HG03460 (cell line): ENCODE data around the gene PKDREJ.

Source experiments
- ATAC-seq: cut with Tn5 transposase; IDR thresholded peaks from one replicate; pipeline ENCODE4 v1.9.1; 2021; ENCODE audit not compliant: unreplicated experiment

PKDREJ gene

DNA sequence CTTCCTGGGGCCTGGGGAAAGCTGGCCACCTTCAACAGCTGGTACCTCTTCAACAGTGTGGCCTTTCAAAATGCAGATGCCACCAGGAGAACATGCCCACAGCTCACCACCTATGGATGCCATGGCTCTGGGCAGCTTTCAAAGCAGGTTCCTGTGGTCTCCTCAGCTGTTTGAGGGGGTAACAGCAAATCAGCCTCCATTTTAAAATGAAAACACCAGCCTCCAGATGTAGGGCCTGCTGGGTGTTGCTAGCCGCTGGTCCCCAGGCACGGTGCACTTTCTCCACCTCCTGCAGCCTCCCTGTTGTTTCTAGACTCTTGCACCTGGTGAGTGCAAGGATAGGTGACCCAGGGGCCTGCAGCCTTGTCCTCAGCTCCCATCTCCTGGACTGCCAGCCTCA is 23.1 kb downstream of the PKDREJ start:
- ATAC-seq = no peak

DNA sequence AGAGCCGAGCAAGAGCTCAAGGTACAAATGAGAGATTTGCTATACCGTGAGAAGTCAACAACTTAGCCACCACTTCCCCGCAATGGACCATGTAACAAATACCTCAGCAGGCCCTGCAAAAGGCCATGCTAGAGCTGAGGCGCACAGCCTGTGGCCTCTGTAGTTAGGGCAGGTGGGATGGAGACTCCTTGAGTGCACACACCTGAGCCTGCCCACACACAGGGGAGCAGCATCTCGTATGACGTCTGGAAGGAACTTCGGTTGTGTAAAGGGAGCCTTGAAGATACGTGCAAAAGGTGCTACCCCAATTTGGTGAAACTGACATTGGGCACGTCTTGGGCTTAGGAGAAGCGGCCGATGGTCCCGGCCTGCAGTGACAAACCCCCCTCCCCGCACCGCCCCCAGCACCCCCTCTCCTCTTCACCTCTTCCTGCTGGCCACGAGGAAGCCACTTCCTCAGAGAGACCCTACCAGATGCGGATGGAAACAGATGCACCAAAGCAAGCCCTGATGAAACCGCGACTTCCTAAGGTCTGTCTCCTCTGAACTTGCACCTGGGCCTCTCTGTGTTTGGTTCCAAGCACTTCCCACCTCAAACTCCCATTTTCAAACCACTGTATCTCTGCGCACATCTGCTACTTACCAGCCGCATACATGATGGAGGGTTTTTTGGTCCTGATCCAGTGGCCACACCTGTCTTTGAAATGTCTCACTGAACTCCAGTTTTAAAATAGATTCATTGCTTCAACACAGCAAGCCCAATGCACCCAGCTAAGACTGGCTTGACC is 23.7 kb downstream of the PKDREJ start:
- no peak for ATAC-seq

DNA sequence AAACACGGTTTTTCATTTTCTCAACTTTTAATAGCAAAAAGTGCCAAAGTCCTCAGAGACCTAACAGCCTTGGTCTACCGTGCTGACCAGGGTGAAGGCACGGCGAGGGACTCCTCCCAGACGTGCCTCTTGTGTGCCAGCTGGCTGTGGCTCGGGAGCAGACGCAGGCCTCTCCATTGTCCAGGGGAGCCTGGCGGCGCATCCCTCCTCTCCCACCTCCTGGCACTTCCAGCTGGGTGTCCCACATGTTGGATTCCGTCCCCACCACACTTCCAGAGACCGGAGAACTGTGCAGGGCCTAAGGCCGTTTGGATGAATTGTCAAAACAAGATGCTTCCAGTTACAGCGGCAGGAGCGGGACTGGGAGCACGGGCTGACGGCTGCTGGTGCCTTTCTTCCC is 24.6 kb downstream of the PKDREJ start:
- ATAC-seq = no peak

DNA sequence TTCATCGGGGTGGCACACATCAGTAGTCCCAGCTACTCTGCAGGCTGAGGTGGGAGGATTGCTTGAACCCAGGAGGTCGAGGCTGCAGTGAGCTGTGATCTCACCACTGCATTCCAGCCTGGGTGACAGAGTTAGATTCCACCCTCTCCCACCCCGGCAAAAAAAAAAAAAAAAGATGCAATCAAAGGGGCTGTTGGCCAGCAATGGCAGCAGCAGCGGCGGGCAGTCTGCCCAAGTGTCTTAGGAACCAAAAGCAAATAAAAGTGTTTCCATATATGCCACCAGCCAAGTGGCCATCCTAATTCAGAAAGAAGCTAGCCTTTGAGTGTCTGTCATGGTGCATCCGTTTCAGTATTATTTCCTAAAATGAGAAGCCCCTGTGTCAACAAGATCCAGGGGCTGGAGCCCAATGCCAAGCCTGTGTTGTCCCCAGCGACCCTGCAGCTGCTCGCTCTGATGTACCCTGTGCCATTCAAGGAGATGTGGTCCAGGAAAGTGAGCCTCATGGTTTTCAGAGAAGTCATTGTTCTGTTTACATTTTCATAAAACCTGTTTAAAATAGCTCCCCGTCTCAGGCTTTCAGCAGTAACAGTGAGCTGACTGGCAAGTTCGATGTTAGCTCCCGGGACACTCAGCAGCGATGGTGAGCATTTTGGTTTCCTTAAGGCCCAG is 25.6 kb downstream of the PKDREJ start:
- ATAC-seq = no peak

DNA sequence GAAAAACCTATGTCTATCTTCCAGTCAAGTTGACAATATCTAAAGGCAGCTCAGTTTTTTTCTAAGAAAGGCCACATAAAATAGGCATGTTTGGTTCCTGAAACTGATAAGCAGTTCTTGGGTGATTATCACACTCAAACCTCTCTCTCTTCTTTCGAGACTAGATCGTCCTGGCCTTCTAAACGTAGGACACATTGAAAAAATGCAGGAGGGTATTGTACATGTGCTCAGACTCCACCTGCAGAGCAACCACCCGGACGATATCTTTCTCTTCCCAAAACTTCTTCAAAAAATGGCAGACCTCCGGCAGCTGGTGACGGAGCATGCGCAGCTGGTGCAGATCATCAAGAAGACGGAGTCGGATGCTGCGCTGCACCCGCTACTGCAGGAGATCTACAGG is 28.2 kb downstream of the PKDREJ start:
- ATAC-seq = no peak

DNA sequence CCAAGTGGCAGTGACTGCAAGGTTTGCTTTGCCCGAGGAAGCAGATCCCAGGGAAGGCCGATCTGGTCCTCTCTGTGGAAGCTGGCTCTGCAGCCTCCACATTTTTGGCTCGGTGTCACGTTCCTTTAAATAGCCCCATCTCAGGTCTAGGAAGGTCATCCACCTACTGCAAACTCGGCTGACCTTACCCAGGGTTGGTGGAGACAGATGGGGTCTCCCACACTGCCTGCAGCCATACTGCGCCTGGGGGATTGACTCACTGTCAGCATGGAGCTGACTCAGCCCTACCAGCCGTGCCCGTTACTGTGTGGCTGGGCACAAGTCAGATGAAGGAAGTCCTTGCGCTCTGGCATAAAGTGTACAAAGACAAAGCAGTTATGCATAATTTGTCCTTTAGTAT is 29.9 kb downstream of the PKDREJ start:
- ATAC-seq = no peak

DNA sequence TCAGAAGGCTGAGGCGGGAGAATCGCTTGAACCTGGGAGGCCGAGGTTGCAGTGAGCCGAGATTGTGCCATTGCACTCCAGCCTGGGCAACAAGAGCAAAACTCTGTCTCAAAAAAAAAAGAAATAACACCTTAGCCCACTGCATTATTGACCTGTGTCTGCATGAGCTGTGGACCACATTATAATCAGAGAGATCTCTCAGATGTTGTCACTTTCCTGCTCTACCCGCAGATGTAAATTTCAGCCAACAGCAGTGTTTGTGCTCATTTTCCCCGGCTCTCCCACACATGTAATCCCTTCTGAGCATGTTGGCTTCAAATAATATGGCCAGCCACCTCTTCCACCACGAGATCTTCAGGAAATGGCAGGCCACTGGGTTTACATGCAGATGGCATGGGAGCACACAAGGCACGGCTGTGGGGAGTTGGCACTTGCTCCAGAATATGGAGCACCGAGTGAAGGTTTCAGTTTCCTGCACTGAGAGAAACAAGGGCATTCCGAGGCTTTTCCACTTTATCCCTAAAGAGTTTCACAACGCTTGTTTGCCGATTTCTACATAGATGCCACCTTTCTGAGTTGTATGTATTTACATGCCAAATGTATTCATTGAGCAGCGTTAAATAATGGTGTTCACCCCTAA is 32.8 kb downstream of the PKDREJ start:
- no peak for ATAC-seq

DNA sequence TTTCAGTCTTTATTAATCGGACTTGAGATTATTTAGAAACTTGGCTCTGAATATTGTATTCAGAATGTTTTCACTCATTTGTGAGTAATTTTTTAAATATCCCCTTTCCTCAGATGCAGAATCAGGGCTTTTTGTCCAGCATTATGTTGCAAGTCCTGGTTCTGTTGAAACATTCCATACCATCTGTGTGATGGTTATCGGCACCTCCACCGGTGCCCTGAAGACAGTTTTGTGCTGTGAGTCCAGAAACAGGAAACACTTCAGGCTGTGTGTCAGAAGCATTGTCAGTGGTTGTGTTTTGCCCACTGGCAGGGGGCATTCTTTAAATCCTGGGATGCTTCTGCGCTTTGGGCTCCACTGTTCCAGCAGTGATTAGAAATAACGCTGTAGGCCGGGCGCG is 33.4 kb downstream of the PKDREJ start:
- ATAC-seq = no peak

DNA sequence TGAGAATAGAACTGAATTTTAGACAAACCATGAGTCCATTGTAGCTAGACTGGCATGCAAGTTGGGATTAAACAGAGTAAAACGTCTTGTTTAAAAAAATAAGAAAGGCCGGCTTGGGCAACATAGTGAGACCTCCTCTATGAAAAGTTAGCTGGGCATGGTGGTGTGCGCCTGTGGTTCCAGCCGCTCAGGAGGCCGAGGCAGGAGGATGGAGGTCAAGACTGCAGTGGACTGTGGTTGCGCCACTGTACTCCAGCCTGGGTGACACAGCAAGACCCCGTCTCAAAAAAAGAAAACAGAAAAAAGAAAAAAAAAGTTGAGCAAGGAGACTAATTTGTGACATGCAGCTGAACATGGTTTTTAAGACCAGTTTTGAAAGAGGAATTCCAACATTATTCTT is 36.6 kb downstream of the PKDREJ start:
- no peak for ATAC-seq

DNA sequence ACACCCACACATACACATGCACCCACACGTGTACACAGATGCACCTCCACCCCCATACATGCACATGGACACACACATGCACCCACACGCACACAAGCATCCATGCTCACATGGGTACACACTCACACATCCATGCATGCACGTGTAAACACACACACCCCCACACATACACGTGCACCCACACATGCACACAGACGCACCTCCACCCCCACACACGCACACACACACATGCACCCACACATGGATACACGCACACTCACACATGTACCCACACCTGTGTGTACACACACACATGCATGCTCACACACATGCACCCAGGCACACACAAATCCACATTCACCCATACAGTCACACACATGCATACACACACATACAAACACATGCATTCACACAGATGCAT is 37.5 kb downstream of the PKDREJ start:
- no peak for ATAC-seq

DNA sequence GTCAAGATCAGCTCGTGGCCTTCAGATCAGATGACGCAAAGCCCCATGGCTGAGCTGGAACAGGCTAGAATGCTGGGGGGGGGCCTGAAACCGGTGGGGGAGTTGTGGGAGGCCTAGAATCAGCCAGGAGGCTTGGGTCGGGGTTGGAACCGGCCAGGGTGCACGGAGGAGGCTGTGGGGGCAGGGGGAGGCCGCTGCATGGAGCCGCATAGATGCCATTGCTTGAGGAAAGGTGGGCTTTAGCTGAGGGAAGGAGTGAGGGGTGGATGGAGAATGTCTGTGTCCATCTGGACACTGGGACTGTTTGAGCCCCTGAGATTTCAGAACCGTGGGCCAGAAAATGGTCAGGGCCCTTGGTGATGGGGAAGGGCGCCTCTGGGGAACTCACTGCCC is 38.2 kb downstream of the PKDREJ start:
- no peak for ATAC-seq

DNA sequence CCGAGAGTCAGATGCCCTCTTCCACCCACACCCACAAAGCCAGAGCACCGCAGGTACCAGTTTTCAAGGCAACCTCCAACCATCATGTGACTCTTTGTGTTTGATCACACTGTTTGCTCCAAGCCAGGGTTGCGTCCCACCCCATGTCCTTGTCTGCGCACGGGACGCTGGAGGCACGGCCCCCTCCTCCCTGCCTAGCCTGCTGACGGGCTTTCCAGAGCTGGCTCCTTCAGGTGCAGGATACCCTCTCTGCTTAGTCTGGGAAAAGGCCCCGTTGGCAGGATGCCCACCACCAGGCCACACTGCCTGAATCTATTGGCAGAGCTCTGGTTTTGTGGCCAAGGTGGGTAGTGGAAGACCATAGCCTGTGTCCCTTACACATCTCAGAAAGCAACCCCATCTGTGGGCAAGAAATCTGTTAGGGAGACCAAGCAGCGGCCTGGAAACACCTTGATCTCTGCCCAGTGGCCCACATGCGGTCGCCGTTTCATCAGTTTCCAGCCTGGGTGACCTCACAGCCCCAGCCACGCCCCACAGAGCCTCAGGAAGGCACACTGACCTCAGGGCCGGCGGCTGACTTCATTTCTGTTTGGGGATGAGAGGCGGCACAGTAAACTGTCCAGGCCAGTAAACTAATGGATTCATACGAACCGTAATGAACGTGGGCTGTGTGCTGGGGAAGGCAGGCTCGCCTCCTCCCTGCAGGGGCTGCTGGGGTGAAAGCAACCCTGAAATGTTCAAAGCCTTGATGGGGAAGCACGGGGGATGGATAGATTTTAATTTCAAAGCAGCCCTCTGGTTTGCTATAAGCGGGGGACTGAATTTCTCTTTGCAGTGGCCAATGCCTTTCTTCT is 38.9 kb downstream of the PKDREJ start:
- no peak for ATAC-seq

DNA sequence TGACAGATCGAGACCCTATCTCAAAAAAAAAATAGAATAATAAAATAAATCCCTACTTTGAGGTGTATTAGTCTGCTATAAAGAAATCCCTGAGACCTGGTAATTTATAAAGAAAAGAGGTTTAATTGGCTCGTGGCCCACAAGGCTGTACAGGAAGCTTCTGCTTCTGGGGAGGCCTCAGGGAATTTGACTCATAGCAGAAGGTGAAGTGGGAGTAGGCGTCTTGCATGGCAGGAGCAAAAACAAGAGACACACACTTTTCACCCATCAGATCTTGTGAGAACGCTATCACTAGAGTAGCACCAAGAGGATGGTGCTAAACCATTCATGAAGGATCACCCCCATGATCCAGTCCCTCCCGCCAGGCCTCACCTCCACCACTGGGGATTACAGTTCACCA is 42.2 kb downstream of the PKDREJ start:
- ATAC-seq = no peak

DNA sequence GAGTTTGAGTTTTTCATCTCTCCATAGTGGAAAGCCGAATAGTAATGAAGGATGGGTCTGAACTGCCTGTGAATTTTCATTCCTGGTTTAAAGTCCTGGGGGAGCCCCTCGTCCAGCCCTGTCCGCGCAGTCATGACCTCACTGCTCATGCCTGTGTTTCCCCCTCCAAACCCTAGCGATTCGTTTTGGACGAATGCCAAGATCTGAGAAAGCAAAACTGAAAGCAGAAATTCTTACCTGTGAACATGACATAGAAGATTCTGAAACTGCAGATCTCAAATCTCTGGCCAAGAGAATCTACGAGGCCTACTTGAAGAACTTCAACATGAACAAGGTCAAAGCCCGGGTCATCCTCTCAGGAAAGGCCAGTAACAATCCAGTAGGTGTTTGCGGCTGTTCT is 43.5 kb downstream of the PKDREJ start:
- no peak for ATAC-seq

DNA sequence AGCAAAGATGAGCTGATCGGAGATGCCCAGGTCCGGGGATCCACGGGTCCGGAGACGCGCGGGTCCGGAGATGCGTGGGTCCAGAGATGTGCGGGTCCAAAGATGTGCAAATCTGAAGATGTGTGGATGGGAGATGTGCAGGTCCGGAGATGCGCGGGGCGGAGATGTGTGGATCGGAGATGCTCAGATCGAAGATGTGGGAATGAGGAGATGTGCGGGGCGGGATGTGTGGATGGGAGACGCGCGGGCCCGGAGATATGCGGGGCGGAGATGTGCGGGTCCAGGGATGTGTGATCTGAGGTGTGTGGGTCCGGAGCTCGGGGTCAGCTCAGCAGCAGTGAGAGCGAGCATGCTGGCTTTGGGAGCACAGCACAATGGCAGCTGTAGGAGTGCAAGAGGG is 48.5 kb downstream of the PKDREJ start:
- no peak for ATAC-seq

DNA sequence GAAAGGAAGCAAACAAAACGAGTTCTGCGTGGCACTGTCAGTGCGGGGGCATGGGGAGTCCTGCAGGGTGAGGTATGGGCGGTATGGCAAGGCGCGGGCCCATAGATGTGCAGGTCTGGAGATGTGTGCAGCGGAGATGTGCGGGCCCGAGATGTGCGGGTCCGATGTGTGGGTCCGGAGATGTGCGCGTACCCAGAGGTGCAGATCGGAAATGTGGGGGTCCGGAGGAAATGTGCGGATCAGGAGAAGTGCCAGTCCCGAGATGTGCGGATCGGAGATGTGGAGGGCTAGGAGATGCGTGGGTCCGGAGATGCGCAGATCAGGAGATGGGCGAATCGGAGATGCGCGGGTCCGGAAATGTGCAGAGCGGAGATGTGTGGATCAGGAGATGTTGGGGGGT is 49.0 kb downstream of the PKDREJ start:
- no peak for ATAC-seq

DNA sequence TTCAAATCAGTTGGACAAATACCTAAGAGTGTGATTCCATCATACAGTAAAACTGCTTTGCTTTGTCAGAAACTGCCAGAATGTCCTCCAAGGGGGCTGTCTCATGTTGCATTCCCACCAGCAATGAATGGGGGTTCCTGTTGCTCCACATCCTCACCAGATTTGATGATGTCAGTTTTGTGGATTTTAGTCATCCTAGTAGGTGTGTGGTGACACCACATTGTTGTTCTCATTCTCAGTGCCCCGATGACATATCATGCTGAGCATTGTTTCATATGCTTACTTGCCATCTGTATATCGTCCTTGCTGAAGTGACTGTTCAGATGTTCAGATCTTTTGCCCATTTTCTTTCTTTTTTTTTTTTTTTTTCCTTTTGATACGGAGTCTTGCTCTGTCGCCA is 50.1 kb downstream of the PKDREJ start:
- no peak for ATAC-seq

DNA sequence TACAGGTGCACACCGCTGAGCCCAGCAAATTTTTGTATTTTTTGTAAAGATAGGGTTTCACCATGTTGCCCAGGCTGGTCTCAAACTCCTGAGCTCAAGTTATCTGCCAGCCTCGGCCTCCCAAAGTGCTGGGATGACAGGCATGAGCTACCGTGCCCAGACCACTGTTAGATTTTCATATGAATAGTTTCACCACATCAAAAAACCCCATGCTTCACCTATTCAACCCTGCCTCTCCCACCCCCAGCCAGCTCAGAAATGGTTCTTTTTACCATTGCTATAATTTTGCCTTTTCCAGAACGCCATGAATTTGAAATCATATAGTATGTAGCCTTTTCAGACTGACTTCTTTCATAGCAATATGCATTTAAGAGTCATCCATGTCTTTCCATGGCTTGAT is 50.9 kb downstream of the PKDREJ start:
- ATAC-seq = no peak

DNA sequence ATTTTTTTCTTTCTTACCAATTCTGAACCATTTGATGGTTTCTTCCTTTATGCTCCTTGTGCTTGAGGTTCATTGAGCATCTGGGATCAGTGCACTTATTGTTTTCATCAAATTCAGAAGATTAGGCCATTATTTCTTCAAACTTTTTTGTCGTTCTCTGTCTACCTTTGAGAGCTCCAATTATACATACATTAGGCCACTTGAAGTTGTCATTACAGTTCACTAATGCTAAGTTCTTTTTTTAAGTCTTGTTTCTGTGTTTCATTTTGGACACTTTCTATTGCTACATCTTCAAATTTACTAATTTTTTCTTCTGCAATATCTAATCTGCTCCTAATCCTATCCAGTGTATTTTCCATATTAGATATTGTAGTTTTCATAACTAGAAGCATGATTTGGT is 53.9 kb downstream of the PKDREJ start:
- ATAC-seq = no peak
